GM21529 (cell line): ENCODE results near the gene APOL1.
"Not testable (repeated sequence)": the region's sequence is repeated elsewhere in the genome, so short reads cannot be mapped to it uniquely, and the experiment has no call there.

Experiments used
- ATAC-seq: cut with Tn5 transposase; IDR thresholded peaks from one replicate; pipeline ENCODE4 v1.9.1; 2021; ENCODE audit not compliant: unreplicated experiment

Gene APOL1

GRCh38 chr22:36225333-36225922 lies 27.5 kb upstream of the APOL1 start:
- ATAC-seq = no peak

DNA sequence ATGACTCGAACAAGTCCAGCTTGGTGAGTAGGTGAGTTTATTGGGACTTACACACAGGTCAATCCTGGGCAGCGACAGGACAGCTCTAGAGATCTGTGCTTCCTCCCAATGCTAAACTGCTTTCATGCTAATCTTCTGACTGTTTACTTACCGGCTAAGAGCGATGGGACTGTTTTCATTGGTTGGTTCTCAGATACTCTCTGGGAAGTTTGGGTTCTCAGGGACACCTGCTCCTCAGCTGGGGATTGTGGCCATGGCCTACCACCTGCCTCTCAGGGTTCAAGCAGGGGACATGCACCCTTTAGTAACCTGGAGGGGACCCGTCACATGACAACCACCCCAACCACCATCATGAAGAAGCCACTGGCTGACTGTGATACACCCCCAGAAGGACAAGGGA lies 26.7 kb upstream of the APOL1 start:
- no peak for ATAC-seq

DNA sequence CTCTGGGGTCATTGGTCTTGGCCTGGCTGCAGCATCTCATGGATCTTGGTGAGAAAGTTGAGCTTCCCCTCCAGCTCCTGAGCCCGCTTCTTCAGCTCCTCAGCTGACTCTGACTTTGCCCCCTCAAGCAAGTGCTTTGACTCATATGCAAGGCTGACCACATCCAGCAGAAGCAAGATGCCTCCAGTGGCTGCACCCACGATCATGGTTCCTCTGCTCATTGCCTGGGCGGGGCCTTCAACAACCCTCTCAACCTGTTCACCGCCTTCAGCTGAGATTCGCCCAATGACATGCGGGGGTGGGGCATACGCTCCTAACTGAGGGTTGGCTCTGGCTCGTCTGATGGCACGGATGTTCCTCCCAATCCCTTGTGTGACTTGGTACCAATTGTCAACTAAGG lies 25.5 kb upstream of the APOL1 start:
- no peak for ATAC-seq

GRCh38 chr22:36227806-36228205 lies 25.1 kb upstream of the APOL1 start:
- no peak for ATAC-seq

- not testable (repeated sequence) for ATAC-seq
Measured at GRCh38 chr22:36228369-36228768, 24.6 kb upstream of the APOL1 start.

GRCh38 chr22:36228944-36229343 lies 24.0 kb upstream of the APOL1 start:
- ATAC-seq = no peak

DNA sequence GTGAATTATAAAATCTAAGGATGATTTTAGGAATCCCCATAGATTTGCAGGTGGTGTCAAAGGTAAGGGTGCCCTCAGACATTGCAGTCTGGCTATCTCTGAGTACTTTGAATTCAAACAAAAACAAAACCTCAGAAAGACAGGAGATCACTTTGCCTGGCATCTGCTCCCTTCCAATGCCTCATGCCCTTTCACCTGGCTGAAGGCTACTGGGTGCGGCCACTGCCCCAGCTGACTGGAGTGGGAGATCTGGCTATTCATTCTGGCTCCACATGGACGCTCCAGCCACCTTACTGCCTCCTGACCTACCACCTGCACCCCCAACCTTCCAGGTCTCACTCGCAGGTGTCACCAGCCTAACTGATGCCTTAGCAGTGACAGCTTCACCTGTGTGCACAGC lies 23.3 kb upstream of the APOL1 start:
- not testable (repeated sequence) for ATAC-seq

- ATAC-seq = not testable (repeated sequence)
Measured at GRCh38 chr22:36231051-36231450, 21.9 kb upstream of the APOL1 start.

GRCh38 chr22:36232715-36233401 lies 20.1 kb upstream of the APOL1 start:
- ATAC-seq = no peak

DNA sequence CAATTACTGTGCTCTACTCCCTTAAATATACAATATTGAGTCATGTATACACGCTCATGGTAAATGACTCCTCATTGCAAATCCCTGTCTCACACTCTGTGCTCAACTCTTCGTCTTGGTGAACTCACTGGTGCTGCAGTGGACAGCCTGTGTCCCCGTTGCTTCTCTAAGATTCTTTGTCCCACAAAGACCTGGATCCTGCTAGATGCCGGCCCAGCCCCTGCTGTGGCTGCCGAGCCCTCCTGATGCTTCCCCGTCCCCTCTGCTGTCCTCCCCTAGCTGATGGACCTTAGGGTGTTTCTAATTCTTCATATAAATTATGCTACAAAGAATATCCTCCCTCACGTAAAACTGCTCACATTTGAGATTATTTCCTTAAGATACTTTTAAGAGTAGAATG lies 19.1 kb upstream of the APOL1 start:
- no peak for ATAC-seq

- ATAC-seq = no peak
Measured at GRCh38 chr22:36234213-36234612, 18.7 kb upstream of the APOL1 start.

DNA sequence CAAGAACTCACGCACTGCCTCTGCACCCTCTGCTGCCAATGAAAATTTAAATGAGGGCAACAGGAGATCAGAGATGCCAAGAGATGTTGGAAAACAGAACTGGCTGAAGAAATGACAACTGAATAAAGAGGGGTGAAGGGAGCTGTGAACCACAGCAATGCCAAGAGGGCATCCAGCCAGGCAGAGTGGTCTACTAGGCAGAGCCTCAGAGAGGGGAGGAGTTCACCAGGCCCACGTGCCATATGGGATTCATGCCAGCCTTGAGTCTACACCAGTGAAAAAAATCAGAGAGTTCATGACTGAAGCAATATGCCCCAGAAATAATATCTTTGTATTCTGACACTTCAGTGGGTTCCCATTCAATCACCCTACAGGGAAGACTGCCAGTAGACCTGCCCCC lies 18.0 kb upstream of the APOL1 start:
- ATAC-seq = no peak

DNA sequence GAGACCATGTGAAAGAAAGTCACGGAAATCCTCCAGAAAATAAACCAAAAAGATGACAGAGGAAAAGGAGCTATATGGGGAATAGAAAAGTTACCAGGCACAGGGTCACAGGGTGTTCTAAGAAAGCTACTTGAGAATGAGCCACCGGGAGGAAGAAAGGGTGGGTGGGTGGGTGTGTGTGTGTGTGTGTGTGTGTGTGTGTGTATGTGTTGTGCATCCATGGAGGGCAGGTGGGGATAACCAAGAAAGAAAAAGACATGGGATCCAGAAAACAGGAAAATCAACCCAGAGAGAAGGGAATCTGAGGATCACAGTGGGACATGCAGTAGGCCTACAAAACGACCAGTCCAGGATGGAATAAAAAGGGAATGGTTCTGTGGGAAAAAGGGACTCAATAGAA lies 17.3 kb upstream of the APOL1 start:
- no peak for ATAC-seq

DNA sequence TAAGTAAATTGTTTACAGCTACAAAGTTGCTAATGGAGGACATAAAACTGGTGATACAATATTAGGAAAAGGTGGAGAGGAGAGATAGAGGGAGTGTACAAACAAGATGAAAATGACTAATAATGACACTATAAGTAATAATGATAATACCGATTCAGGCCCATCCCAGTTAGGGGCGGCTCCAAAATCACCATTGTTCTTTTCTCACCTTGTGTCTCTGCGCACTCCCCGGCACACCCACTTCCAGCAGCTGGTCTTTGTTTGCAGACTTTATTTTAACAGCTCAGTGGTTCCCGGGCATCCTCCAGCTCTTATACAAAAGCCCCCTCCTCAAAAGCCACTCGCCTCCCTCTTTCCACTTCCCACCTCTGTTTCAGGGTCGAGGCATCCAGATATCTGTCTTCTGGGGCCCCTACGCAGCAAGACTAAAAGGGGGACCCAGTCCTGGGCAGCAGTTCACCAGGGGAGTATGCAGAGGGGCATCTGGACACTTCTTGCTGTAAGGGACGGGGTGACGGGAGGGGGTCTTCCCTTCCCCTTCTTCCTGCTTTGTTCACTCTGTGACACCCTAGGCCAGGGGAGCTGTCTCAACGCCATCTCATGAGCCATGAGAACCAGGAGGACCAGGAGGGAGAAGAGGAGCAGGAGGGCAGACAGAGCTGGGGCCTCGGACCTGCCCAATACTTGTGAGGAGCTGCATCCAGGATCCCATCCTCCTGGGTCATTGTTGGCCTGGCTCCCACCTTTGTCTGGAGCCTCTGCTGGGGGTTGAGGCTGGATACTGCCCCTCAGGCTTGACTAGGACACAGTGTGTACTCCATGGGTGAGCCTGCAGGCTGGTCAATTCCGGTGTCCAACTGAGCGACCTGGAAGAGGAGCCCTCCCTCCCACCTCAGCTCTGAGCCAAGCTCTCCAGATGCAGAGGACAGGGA lies 16.3 kb upstream of the APOL1 start:
- no peak for ATAC-seq

DNA sequence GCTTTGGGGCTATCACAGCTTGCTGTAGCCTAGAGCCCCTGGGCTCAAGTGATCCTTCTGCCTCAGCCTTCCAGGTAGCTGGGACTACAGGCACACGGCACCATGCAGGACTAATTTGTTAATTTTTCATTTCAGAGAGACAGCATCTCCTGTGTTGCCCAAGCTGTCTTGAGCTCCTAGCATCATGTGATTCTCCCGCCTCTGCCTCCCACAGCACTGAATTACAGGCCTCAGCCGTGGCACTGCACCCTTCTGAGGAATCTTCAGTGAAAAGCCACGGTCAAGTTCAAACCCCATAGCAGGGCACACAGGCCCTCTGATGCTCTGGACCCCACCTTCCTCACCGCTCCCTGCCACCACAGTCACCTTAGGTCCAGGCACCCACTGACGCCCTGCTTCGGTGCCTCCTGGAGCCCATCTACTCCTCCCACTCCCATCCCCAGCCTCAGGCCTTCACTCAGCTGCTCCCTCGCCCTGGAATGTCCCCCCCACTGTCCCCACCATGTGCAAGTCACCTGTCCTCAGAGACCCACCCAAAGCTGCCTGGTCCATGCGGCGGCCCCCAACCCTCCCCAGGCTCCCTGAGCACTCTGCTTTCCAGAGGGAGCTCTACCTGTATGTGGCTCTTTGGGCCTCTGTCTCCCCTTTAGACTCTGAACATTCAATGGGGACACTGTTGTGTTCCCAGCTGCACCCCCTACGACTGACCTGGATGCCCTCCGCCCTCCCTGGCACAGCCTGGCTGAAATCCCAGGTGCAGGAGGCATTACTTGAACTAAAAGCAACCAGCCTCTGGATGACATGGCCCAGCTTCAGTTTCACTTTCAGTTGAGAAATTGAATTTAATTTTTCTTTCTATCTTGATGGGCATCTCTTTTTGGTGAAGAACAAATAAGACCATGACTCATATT lies 15.2 kb upstream of the APOL1 start:
- ATAC-seq = no peak

DNA sequence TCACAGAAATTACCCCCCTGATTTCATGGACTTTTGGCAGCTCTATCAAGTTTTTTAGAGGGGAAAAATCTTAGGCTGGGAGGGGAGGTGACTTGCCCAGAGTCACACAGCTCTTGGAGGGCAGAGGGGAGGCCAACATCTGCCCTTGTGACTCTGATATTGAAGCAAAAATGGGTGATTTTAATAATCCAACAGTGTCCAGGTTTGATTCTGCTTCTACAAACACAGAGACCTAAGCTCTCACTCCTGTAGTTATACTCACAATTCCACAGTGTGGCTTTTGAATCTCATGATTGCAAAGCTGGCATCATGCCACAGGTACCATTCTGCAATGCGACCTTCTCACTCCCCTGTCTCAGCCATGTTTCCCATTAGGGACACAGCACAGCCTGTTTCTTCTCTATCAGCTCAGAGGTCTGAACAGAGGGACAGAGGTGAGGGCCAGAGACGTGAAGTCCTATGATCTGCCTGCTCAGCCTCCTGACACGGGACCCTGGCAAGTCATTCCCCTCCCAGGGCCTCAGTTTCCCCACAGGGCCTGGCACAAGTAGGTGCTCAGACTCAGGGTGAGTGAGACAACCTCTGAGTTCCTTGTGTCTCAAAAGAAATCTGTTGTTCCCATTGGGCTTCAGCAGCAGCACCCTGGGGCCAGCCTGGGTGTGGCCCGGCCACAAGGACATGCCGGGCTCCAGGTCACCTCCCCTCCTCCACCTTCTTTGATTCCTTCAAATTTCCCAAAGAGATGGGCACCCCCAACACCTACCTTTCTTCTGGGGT lies 14.4 kb upstream of the APOL1 start:
- no peak for ATAC-seq

- ATAC-seq = peak; percentile 18
Measured at GRCh38 chr22:36239150-36239400, 13.9 kb upstream of the APOL1 start.

- peak; percentile 87 for ATAC-seq
Measured at GRCh38 chr22:36239401-36240171, 13.3 kb upstream of the APOL1 start, which contains the start of gene APOL2. Gene APOL2 (minus strand): TSS chr22:36239527. CDS start chr22:36233162, 6,365 bp downstream.

DNA sequence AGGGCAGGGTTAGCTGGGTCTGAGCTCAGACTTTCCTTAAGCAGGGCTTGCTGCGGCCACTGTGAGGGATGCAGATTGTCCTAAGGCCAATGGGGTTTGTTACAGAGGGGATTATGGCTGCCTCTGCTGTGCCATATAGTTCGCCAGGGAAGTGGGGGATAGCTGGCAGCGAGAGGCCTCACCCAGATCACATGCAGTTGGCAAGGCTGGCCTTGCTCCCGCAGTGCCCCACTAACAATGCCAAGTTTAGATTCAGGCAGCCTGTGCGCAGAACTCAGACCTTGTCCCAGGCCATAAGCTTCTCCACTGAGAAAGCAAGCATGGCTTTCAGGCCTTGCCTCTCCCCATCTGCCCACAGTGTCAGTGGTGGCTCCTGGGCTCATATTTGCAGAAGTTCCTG lies 8.9 kb upstream of the APOL1 start:
- ATAC-seq = no peak
